HCT116 (cell line): ENCODE results near the gene ZNF212. TPM values are rescaled to one million over a fixed set of nuclear protein-coding genes. Genes with fewer than 3 reads are reported as not detected.

Source experiments
- ATAC-seq: fragments of 200-7000 bp; cut with Tn5 transposase; 2 replicates; pipeline ENCODE4 v1.9.1; 2020; ENCODE audit warnings: mild to moderate bottlenecking, moderate library complexity
- BruUV-seq: library from RNA; stranded (reverse); fragments of 400-500 nt; replicated peaks from 2 replicates; lab custom pipeline; 2021; lab: Mats Ljungman, UMichigan
- CTCF ChIA-PET: fragments of 300-600 bp; sonication (Branson Sonifier 250); formaldehyde crosslinking; loops from one replicate; lab custom pipeline; 2021; ENCODE audit warnings: antibody characterized with exemption; lab: Charles Lee
- POLR2A ChIA-PET: fragments of 300-600, 350-600 bp; sonication (Branson Sonifier 250); formaldehyde crosslinking; loops from one replicate; lab custom pipeline; 2021; ENCODE audit warnings: antibody characterized with exemption; lab: Charles Lee
- RAD21 ChIA-PET, 2 experiments: fragments of 300-600 bp; sonication (Branson Sonifier 250); formaldehyde crosslinking; loops; one replicate each; lab custom pipeline; 2023; ENCODE audit warnings: low total read pairs in 2 of 2; ENCODE audit not compliant: uncharacterized antibody in 2 of 2, unreplicated experiment in 2 of 2, low non-redundant PET in 1 of 2; lab: Charles Lee
- DNase-seq: peaks from one replicate; pipeline ENCODE4 v3.0.0-alpha.2; 2010; ENCODE audit warnings: low read depth, low spot score
- H2AFZ ChIP-seq: fragments of 200-600 bp; shearing (Covaris generic), sonication (generic); 2 replicates; pipeline ENCODE4 v1.6.1; 2017; ENCODE audit warnings: low read depth, mixed run types, mixed read lengths, antibody characterized with exemption, low read length; ENCODE audit not compliant: poor library complexity, severe bottlenecking
- H3K27ac ChIP-seq: 2 replicates; pipeline ENCODE4 v1.5.1; 2012; ENCODE audit warnings: low read depth, low read length
- H3K27me3 ChIP-seq: fragments of 200-600 bp; sonication (generic); 2 replicates; pipeline ENCODE4 v1.6.1; 2016; ENCODE audit warnings: mixed run types, low read length, mixed read lengths; ENCODE audit not compliant: insufficient read depth
- H3K36me3 ChIP-seq, 2 experiments: fragments of 200-500 bp in 1 of 2; fragments of 200-600 bp in 1 of 2; sonication (Bioruptor generic) in 1 of 2; sonication (generic) in 1 of 2; 2 replicates each; pipeline versions ENCODE4 v1.5.1 to v1.6.1; 2014 to 2016; ENCODE audit warnings: low read length in 2 of 2, inconsistent platforms in 1 of 2, mixed read lengths in 1 of 2, mixed run types in 1 of 2; ENCODE audit not compliant: insufficient read depth in 2 of 2, control insufficient read depth in 1 of 2
- H3K4me1 ChIP-seq, 2 experiments: fragments of 200-600 bp in 1 of 2; sonication (generic) in 1 of 2; 2 replicates each; pipeline versions ENCODE4 v1.5.1 to v1.6.1; 2012 to 2017; ENCODE audit warnings: low read length in 2 of 2, inconsistent platforms in 1 of 2, mild to moderate bottlenecking in 1 of 2, mixed read lengths in 1 of 2, mixed run types in 1 of 2, moderate library complexity in 1 of 2; ENCODE audit not compliant: insufficient read depth in 2 of 2, control insufficient read depth in 1 of 2
- H3K4me2 ChIP-seq: fragments of 200-600 bp; sonication (generic); 2 replicates; pipeline ENCODE4 v1.6.1; 2017; ENCODE audit warnings: mixed run types, low read length, mixed read lengths
- H3K4me3 ChIP-seq, 2 experiments: fragments of 200-600 bp in 1 of 2; sonication (generic) in 1 of 2; replicated peaks in 1 of 2; 2 replicates each; pipeline ENCODE4 v1.5.1; 2011 to 2016; ENCODE audit warnings: low read length in 2 of 2, control low read depth in 1 of 2, low read depth in 1 of 2, mild to moderate bottlenecking in 1 of 2, mixed read lengths in 1 of 2, mixed run types in 1 of 2
- H3K79me2 ChIP-seq: fragments of 200-600 bp; sonication (generic); 2 replicates; pipeline ENCODE4 v1.6.1; 2017; ENCODE audit warnings: mild to moderate bottlenecking, mixed run types, low read length, moderate library complexity, mixed read lengths; ENCODE audit not compliant: insufficient read depth
- H3K9ac ChIP-seq: fragments of 200-600 bp; sonication (generic); 2 replicates; pipeline ENCODE4 v1.6.1; 2016; ENCODE audit warnings: low read length, mixed read lengths
- H3K9me2 ChIP-seq: fragments of 200-600 bp; sonication (generic), shearing (Covaris generic); 2 replicates; pipeline ENCODE4 v1.6.1; 2017; ENCODE audit warnings: mixed run types, mild to moderate bottlenecking, moderate library complexity; ENCODE audit not compliant: insufficient read depth
- H3K9me3 ChIP-seq, 2 experiments: fragments of 200-500 bp in 1 of 2; fragments of 200-600 bp in 1 of 2; sonication (Bioruptor generic) in 1 of 2; sonication (generic) in 1 of 2; 2 replicates each; pipeline ENCODE4 v1.6.1; 2014 to 2017; ENCODE audit warnings: low read length in 2 of 2, mixed read lengths in 2 of 2, inconsistent platforms in 1 of 2, low read depth in 1 of 2, mild to moderate bottlenecking in 1 of 2, mixed run types in 1 of 2, moderate library complexity in 1 of 2; ENCODE audit not compliant: control insufficient read depth in 1 of 2, insufficient read depth in 1 of 2
- H4K20me1 ChIP-seq: fragments of 200-600 bp; sonication (generic), shearing (Covaris generic); 2 replicates; pipeline ENCODE4 v1.6.1; 2017; ENCODE audit warnings: mixed run types, mild to moderate bottlenecking, moderate library complexity; ENCODE audit not compliant: insufficient read depth
- ATF3 ChIP-seq: IDR thresholded peaks from 2 replicates; pipeline ENCODE4 v1.6.1; 2012
- CBX3 ChIP-seq: IDR thresholded peaks from 2 replicates; pipeline ENCODE4 v1.6.1; 2012; ENCODE audit warnings: low read depth
- CTCF ChIP-seq, 3 experiments: fragments of 200-600 bp in 1 of 3; sonication (generic) in 1 of 3; IDR thresholded peaks in 2 of 3; conservative IDR thresholded peaks in 1 of 3; 2 replicates each; pipeline ENCODE4 v1.5.1; 2012 to 2017; ENCODE audit warnings: low read depth in 2 of 3, low read length in 2 of 3, antibody characterized with exemption in 1 of 3, borderline replicate concordance in 1 of 3, control low read depth in 1 of 3, mild to moderate bottlenecking in 1 of 3, mixed read lengths in 1 of 3, mixed run types in 1 of 3, moderate library complexity in 1 of 3; ENCODE audit not compliant: insufficient read depth in 1 of 3
- ELF1 ChIP-seq: IDR thresholded peaks from 2 replicates; pipeline ENCODE4 v1.6.1; 2012; ENCODE audit warnings: low read depth, borderline replicate concordance
- EZH2 ChIP-seq: fragments of 200-600 bp; sonication (generic); IDR thresholded peaks from 2 replicates; pipeline ENCODE4 v1.6.1; 2017; ENCODE audit warnings: antibody characterized with exemption, mixed run types
- EZH2phosphoT487 ChIP-seq: fragments of 200-600 bp; IDR thresholded peaks from 2 replicates; pipeline ENCODE4 v1.6.1; 2018; ENCODE audit warnings: antibody characterized with exemption, borderline replicate concordance
- FOSL1 ChIP-seq: IDR thresholded peaks from 2 replicates; pipeline ENCODE4 v1.6.1; 2012; ENCODE audit warnings: low read depth
- JUND ChIP-seq: IDR thresholded peaks from 2 replicates; pipeline ENCODE4 v1.6.1; 2012
- MAX ChIP-seq: IDR thresholded peaks from 2 replicates; pipeline ENCODE4 v1.6.1; 2012
- POLR2A ChIP-seq: IDR thresholded peaks from 2 replicates; pipeline ENCODE4 v1.7.0; 2011; ENCODE audit warnings: borderline replicate concordance; ENCODE audit not compliant: insufficient read depth, insufficient read length; ENCODE audit errors: extremely low read depth
- POLR2AphosphoS5 ChIP-seq: IDR thresholded peaks from 2 replicates; pipeline ENCODE4 v1.6.1; 2011; ENCODE audit warnings: mild to moderate bottlenecking, low read depth, low read length, moderate library complexity
- RAD21 ChIP-seq: IDR thresholded peaks from 2 replicates; pipeline ENCODE4 v1.6.1; 2012; ENCODE audit warnings: low read depth, mild to moderate bottlenecking
- SIN3A ChIP-seq: IDR thresholded peaks from 2 replicates; pipeline ENCODE4 v1.6.1; 2012; ENCODE audit warnings: low read depth
- SP1 ChIP-seq: IDR thresholded peaks from 2 replicates; pipeline ENCODE4 v1.6.1; 2012; ENCODE audit warnings: low read depth
- SRF ChIP-seq: IDR thresholded peaks from 2 replicates; pipeline ENCODE4 v1.6.1; 2012; ENCODE audit warnings: low read depth
- TCF7L2 ChIP-seq: IDR thresholded peaks from 2 replicates; pipeline ENCODE4 v1.7.0; 2011; ENCODE audit warnings: borderline replicate concordance, inconsistent platforms; ENCODE audit not compliant: insufficient read depth, insufficient read length; ENCODE audit errors: extremely low read depth
- ZFX ChIP-seq: fragments of 450-650 bp; IDR thresholded peaks from 2 replicates; pipeline ENCODE4 v1.6.1; 2017
- intact Hi-C: fragments of 100-400 bp; cut with micrococcal nuclease; formaldehyde crosslinking; loops from 2 replicates; pipeline ENCODE4 v1.10.0; 2022
- total RNA-seq: library from RNA; stranded (reverse); gene quantifications from one replicate; pipeline ENCODE4 v1.2.1, GENCODE V29; 2021; ENCODE audit not compliant: unreplicated experiment
- TF ChIP-seq, protein P1 (sequence below): IDR thresholded peaks from 2 replicates; pipeline ENCODE4 v1.6.1; 2011; ENCODE audit warnings: mild to moderate bottlenecking, low read length, moderate library complexity; ENCODE audit not compliant: insufficient replicate concordance; ENCODE audit errors: extremely low read depth

The ZNF212 gene
- total RNA-seq, 1 experiment from 2014 or later: 13.7 TPM

DNA sequence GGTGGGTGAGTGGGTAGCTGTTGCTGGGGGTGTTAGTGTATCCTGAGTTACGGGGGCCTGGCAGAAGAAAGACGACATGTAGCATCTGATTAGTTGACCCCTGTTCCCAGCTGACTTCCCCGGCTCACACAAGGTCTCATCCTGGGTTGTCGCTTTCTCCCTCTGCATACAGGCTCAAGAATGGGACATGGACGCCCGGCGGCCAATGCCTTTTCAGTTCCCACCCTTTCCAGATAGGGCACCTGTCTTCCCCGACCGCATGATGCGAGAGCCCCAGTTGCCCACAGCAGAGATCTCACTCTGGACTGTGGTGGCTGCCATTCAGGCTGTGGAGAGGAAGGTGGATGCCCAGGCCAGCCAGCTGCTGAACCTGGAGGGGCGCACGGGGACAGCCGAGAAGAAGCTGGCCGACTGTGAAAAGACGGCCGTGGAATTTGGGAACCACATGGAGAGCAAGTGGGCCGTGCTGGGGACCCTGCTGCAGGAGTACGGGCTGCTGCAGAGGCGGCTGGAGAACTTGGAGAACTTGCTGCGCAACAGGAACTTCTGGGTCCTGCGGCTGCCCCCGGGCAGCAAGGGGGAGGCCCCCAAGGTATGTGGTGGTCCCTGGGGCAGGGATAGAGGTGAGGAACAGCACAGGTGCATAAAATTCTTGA lies 41.2 kb upstream of the ZNF212 start:
- Histone ChIP-seq H3K4me1 (peaks cover 10 to 17% of the 10 kb centered on the region in 2 experiments), H3K79me2 (peaks cover 67% of the 10 kb centered on the region), H3K4me2 (no peak overlapping the region), H3K27ac (no peak overlapping the region), H3K9me2 (no peaks in the 10 kb centered on the region), H2AFZ (no peak overlapping the region), H3K27me3 (no peaks in the 10 kb centered on the region), H3K36me3 (peaks cover 35 to 37% of the 10 kb centered on the region in 2 experiments), H3K4me3 (no peak overlapping the region), H4K20me1 (no peaks in the 10 kb centered on the region), H3K9me3 (peaks cover 0 to 3% of the 10 kb centered on the region in 2 experiments; a peak in 1 of 4 replicates), H3K9ac (no peak overlapping the region)
- TF ChIP-seq EZH2 (no peak), ATF3 (no peak), JUND (no peak), POLR2AphosphoS5 (no peak), POLR2A (no peak), SRF (no peak), TCF7L2 (no peak), FOSL1 (no peak), CBX3 (no peak), ELF1 (no peak), CTCF (IDR thresholded peaks at IDR 0.05 in 2 of 3, conservative IDR thresholded peaks at IDR 0.05 in 1 of 3; ENCODE audit: borderline replicate concordance in 1 of 3, insufficient read depth in 1 of 3, low read depth in 2 of 3, low read length in 2 of 3) (no peak), EZH2phosphoT487 (no peak), ZFX (no peak), MAX (no peak), SIN3A (no peak), SP1 (no peak), RAD21 (no peak)
- TF ChIP-seq, protein P1, sequence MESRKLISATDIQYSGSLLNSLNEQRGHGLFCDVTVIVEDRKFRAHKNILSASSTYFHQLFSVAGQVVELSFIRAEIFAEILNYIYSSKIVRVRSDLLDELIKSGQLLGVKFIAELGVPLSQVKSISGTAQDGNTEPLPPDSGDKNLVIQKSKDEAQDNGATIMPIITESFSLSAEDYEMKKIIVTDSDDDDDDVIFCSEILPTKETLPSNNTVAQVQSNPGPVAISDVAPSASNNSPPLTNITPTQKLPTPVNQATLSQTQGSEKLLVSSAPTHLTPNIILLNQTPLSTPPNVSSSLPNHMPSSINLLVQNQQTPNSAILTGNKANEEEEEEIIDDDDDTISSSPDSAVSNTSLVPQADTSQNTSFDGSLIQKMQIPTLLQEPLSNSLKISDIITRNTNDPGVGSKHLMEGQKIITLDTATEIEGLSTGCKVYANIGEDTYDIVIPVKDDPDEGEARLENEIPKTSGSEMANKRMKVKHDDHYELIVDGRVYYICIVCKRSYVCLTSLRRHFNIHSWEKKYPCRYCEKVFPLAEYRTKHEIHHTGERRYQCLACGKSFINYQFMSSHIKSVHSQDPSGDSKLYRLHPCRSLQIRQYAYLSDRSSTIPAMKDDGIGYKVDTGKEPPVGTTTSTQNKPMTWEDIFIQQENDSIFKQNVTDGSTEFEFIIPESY: no peak
- DNase-seq (no peak), ATAC-seq (no peak)
- ChIA-PET POLR2A (no interaction called here), CTCF (no interaction called here), RAD21 (no interaction called here)
- intact Hi-C loops: loop anchor here (5.0 kb wide), 1 partner anchor 34 kb away; no protein-coding TSS in a partner anchor
- no TSS peak for BruUV-seq
